ENCODE data around the gene PDGFD. TPM values are rescaled to one million over a fixed set of nuclear protein-coding genes. Genes with fewer than 3 reads are reported as not detected.

PDGFD gene
- total and polyA plus RNA-seq, 2 experiments from 2014 or later = 1.9 to 4.5 TPM

DNA sequence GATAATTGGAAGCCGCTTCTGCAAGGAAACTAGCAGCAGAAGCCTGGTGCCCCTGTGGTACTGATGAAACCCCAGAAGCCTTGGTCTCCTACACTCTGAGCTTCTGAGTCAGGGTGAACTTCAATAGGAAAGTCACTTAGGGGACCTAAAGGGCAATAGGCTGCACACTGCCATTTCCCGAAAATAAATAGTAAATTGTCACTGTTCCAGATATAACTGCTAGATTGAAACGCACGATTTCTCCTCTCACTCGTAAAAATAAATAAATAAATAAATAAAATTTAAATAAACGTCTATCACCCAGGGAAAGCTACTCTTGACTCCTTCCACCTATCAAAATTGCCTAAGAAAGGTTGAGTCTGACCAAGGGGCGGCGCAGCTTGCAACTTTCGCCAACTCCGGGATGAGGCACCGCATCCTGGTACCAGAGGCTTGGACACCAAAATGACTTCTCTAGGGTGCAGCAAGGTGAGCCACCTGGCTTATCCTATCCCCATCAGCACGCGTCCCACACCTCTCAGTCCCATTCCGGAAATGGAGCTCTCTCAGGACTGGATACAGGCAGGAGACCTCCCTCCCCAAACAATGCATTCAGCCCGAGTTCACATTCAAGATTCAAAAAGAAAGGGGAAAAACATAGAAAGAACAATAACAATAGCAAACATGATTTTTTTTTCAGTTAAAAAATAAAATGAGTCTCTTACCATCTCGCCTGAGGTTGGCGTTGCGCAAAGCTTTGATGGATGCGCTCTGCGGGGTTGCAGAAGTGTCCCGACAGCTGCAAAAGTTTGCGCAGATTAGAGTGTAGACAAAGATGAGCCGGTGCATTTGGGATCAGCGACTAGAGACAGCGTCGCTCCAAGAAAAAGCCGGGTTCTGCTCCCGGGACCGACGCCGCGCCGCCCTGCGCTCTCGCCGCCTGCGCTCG, 583 bp downstream of the PDGFD start:
- Histone ChIP-seq H3K4me1 (ENCODE audit: insufficient read depth) (peaks cover 7% of the 10 kb centered on the region), H3K27ac (ENCODE audit: low read depth) (peak overlapping the region; percentile 42; the same call in 1 of the 2 replicates), H3K36me3 (ENCODE audit: insufficient read depth) (no peaks in the 10 kb centered on the region), H3K4me3 (peak overlapping the region; percentile 85), H4K20me1 (replicated peaks; ENCODE audit: insufficient read depth) (no peaks in the 10 kb centered on the region), H3K4me2 (peak overlapping the region; percentile 95), H3K9me2 (ENCODE audit: insufficient read depth) (no peaks in the 10 kb centered on the region), H3K79me2 (replicated peaks; ENCODE audit: insufficient read depth) (no peaks in the 10 kb centered on the region; the same call in 1 of the 2 replicates), H2AFZ (peak overlapping the region; percentile 96), H3F3A (replicated peaks; ENCODE audit: low read depth) (peaks cover 5% of the 10 kb centered on the region; the same call in 1 of the 2 replicates), H3K27me3 (ENCODE audit: insufficient read depth) (no peaks in the 10 kb centered on the region)
- no peak for TF ChIP-seq POLR2AphosphoS5 (IDR thresholded peaks at IDR 0.05; ENCODE audit: low read depth)
- no peak for TF ChIP-seq JUNB (IDR thresholded peaks at IDR 0.05; ENCODE audit: unreplicated experiment)
- TF ChIP-seq NANOG (IDR thresholded peaks at IDR 0.05; ENCODE audit: borderline replicate concordance) = no peak
- TF ChIP-seq, protein P1, sequence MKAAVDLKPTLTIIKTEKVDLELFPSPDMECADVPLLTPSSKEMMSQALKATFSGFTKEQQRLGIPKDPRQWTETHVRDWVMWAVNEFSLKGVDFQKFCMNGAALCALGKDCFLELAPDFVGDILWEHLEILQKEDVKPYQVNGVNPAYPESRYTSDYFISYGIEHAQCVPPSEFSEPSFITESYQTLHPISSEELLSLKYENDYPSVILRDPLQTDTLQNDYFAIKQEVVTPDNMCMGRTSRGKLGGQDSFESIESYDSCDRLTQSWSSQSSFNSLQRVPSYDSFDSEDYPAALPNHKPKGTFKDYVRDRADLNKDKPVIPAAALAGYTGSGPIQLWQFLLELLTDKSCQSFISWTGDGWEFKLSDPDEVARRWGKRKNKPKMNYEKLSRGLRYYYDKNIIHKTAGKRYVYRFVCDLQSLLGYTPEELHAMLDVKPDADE (IDR thresholded peaks at IDR 0.05) = no peak
- TF ChIP-seq, protein P2, sequence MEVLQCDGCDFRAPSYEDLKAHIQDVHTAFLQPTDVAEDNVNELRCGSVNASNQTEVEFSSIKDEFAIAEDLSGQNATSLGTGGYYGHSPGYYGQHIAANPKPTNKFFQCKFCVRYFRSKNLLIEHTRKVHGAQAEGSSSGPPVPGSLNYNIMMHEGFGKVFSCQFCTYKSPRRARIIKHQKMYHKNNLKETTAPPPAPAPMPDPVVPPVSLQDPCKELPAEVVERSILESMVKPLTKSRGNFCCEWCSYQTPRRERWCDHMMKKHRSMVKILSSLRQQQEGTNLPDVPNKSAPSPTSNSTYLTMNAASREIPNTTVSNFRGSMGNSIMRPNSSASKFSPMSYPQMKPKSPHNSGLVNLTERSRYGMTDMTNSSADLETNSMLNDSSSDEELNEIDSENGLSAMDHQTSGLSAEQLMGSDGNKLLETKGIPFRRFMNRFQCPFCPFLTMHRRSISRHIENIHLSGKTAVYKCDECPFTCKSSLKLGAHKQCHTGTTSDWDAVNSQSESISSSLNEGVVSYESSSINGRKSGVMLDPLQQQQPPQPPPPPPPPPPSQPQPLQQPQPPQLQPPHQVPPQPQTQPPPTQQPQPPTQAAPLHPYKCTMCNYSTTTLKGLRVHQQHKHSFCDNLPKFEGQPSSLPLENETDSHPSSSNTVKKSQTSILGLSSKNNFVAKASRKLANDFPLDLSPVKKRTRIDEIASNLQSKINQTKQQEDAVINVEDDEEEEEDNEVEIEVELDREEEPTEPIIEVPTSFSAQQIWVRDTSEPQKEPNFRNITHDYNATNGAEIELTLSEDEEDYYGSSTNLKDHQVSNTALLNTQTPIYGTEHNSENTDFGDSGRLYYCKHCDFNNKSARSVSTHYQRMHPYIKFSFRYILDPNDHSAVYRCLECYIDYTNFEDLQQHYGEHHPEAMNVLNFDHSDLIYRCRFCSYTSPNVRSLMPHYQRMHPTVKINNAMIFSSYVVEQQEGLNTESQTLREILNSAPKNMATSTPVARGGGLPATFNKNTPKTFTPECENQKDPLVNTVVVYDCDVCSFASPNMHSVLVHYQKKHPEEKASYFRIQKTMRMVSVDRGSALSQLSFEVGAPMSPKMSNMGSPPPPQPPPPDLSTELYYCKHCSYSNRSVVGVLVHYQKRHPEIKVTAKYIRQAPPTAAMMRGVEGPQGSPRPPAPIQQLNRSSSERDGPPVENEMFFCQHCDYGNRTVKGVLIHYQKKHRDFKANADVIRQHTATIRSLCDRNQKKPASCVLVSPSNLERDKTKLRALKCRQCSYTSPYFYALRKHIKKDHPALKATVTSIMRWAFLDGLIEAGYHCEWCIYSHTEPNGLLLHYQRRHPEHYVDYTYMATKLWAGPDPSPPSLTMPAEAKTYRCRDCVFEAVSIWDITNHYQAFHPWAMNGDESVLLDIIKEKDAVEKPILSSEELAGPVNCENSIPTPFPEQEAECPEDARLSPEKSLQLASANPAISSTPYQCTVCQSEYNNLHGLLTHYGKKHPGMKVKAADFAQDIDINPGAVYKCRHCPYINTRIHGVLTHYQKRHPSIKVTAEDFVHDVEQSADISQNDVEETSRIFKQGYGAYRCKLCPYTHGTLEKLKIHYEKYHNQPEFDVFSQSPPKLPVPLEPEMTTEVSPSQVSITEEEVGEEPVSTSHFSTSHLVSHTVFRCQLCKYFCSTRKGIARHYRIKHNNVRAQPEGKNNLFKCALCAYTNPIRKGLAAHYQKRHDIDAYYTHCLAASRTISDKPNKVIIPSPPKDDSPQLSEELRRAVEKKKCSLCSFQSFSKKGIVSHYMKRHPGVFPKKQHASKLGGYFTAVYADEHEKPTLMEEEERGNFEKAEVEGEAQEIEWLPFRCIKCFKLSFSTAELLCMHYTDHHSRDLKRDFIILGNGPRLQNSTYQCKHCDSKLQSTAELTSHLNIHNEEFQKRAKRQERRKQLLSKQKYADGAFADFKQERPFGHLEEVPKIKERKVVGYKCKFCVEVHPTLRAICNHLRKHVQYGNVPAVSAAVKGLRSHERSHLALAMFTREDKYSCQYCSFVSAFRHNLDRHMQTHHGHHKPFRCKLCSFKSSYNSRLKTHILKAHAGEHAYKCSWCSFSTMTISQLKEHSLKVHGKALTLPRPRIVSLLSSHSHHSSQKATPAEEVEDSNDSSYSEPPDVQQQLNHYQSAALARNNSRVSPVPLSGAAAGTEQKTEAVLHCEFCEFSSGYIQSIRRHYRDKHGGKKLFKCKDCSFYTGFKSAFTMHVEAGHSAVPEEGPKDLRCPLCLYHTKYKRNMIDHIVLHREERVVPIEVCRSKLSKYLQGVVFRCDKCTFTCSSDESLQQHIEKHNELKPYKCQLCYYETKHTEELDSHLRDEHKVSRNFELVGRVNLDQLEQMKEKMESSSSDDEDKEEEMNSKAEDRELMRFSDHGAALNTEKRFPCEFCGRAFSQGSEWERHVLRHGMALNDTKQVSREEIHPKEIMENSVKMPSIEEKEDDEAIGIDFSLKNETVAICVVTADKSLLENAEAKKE (CRISPR knock-in tag; IDR thresholded peaks at IDR 0.05) = no peak
- 0 out of 2 replicates have a peak, but pooled peaks have one; percentile 31 for TF ChIP-seq ZNF331 (CRISPR knock-in tag; IDR thresholded peaks at IDR 0.05; ENCODE audit: low read depth)
- no peak for TF ChIP-seq ZNF114 (CRISPR knock-in tag; IDR thresholded peaks at IDR 0.05)
- no peak for TF ChIP-seq STAT1 (IDR thresholded peaks at IDR 0.05; ENCODE audit: unreplicated experiment)
- TF ChIP-seq, protein P3, sequence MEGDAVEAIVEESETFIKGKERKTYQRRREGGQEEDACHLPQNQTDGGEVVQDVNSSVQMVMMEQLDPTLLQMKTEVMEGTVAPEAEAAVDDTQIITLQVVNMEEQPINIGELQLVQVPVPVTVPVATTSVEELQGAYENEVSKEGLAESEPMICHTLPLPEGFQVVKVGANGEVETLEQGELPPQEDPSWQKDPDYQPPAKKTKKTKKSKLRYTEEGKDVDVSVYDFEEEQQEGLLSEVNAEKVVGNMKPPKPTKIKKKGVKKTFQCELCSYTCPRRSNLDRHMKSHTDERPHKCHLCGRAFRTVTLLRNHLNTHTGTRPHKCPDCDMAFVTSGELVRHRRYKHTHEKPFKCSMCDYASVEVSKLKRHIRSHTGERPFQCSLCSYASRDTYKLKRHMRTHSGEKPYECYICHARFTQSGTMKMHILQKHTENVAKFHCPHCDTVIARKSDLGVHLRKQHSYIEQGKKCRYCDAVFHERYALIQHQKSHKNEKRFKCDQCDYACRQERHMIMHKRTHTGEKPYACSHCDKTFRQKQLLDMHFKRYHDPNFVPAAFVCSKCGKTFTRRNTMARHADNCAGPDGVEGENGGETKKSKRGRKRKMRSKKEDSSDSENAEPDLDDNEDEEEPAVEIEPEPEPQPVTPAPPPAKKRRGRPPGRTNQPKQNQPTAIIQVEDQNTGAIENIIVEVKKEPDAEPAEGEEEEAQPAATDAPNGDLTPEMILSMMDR (conservative IDR thresholded peaks at IDR 0.05; ENCODE audit: low read depth in 2 of 2) = peak in 1 of 2 experiments; percentile 42; a peak in 2 of 4 replicates
- TF ChIP-seq, protein P4, sequence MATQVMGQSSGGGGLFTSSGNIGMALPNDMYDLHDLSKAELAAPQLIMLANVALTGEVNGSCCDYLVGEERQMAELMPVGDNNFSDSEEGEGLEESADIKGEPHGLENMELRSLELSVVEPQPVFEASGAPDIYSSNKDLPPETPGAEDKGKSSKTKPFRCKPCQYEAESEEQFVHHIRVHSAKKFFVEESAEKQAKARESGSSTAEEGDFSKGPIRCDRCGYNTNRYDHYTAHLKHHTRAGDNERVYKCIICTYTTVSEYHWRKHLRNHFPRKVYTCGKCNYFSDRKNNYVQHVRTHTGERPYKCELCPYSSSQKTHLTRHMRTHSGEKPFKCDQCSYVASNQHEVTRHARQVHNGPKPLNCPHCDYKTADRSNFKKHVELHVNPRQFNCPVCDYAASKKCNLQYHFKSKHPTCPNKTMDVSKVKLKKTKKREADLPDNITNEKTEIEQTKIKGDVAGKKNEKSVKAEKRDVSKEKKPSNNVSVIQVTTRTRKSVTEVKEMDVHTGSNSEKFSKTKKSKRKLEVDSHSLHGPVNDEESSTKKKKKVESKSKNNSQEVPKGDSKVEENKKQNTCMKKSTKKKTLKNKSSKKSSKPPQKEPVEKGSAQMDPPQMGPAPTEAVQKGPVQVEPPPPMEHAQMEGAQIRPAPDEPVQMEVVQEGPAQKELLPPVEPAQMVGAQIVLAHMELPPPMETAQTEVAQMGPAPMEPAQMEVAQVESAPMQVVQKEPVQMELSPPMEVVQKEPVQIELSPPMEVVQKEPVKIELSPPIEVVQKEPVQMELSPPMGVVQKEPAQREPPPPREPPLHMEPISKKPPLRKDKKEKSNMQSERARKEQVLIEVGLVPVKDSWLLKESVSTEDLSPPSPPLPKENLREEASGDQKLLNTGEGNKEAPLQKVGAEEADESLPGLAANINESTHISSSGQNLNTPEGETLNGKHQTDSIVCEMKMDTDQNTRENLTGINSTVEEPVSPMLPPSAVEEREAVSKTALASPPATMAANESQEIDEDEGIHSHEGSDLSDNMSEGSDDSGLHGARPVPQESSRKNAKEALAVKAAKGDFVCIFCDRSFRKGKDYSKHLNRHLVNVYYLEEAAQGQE (IDR thresholded peaks at IDR 0.05; ENCODE audit: unreplicated experiment) = no peak
- Mint-ChIP-seq H3K9me3 (no peaks in the 10 kb centered on the region), H3K4me3 (peak overlapping the region; percentile 87), H3K27me3 (ENCODE audit: insufficient read depth, low read depth, poor library complexity) (peaks cover 3% of the 10 kb centered on the region), H3K36me3 (ENCODE audit: low read depth) (no peaks in the 10 kb centered on the region), H3K27ac (peak overlapping the region; percentile 91), H3K4me1 (peaks cover 14% of the 10 kb centered on the region; the same call in 2 of the 3 replicates)
- peak; percentile 63 for ATAC-seq
- peak; percentile 72 for DNase-seq (ENCODE audit: low spot score)
